Measurements from ENCODE around the gene STX2.
"Not testable (repeated sequence)": the region's sequence is repeated elsewhere in the genome, so short reads cannot be mapped to it uniquely, and the experiment has no call there.

Gene STX2

DNA sequence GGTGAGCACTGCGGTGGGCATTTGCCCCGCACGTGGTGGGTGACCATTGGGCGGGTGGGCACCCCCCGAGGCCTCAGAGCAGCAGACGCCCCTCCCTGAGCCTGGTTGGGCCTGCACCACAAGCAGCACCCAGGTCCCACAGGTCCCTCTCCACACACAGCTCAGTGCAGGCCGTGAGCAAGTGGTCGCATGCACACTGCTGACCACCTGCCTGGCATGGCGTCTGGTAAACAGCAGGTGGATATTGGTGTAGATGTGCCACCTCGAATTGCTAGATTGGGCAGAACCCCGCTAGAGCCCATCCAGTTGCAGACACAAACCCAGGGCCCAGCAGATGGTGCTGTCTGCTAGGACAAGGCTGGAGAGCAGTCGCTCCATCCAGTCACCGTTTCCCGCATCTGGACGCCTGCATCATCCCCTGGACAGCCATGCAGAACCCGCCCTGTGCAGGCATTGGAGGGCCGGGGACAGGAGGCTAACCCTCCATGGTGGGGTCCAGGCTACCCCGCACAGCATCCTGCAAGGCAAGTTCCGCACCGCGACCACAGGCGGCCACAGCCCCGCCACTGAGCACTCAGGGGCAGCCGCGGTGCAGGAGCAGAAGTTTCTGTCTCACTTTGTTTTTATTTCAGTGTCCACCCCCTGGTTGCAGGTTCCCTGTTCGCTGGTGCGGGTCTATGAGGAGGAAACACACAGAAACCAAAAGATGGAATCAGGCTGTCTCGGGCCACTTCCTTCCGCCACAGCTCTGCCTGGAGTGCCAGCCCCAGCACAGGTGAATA is 77.3 kb downstream of the STX2 start:
- peak; percentile 30 for DNase-seq

- no peak for DNase-seq
These were observed 84.7 kb downstream of the STX2 start for GRCh38 chr12:130754234-130754901.

DNA sequence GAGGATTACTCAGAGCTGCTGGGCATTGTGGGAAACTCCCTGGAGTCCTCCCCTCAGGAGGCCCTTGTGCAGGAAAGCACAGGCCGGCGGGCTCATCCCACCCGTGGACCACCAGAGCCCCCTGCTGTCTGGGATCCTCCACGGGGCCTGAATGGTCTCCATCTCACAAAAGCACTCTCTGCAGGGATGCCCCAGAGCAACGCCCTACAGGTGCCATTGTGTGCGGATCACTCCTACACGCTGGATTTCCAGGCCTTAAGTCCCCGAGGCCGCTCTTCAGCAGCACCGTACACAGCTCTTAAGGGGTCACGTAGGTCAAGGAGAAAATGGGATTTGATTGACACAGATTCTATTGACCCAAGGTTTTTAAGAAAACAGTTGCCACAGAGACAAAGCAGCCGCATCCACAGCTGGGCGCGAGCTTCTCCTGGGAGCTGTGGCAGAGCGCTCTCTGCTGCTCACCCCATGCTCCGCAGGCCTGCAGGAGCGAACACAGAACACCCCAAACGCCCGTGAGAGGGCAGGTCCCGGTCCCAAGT is 86.3 kb downstream of the STX2 start:
- no peak for DNase-seq

- not testable (repeated sequence) for DNase-seq
These were observed 87.0 kb downstream of the STX2 start for GRCh38 chr12:130752037-130752436.

DNA sequence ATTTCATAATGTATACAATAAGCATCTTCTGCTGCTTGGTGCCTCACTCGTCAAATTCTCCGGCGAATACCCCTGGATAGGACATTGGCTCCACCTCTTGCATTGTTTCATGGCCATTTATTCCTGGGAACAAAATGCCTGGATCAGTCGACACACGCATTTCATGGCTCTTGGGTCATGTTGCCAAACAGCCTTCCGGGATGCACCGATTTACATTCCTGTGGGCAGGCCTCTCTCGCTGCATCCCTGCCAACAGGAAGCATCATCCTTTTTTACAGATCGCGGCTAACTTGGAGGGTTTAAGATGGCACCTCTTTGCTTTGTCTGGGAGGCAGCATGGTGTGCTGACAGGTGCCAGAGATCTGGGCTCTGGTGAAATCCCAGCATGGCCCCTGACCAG is 90.3 kb downstream of the STX2 start:
- DNase-seq, result no peak

- peak; percentile 50 for DNase-seq
These were observed 90.9 kb downstream of the STX2 start for GRCh38 chr12:130747867-130748740.

- DNase-seq, result no peak
These were observed 92.5 kb downstream of the STX2 start for GRCh38 chr12:130746546-130746945.

- DNase-seq, result no peak
These were observed 93.1 kb downstream of the STX2 start for GRCh38 chr12:130745921-130746320.

DNA sequence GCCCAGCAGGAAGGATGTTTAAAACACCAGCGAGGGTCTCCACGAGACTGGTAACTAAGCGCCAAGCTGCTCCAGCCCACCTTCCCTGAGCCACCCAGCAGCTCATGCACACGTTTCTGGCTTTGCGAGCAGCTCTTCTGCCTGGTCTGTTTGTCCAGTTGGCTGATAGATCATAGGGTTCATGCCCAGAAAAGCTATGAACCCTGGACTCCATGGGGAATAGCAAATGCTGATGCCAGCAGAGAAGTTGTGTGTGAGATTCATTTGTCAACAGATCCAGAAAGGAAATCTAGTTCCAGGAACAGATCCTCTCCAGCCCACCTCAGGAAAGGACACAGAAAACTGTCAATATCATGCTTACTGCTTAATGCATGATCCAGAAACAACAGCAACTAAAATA is 94.8 kb downstream of the STX2 start:
- no peak for DNase-seq

- no peak for DNase-seq
These were observed 95.4 kb downstream of the STX2 start for GRCh38 chr12:130743606-130744005.

GRCh38 chr12:130743176-130743575 is 95.9 kb downstream of the STX2 start:
- no peak for DNase-seq

GRCh38 chr12:130742716-130743115 is 96.3 kb downstream of the STX2 start:
- DNase-seq, result no peak

GRCh38 chr12:130742112-130742511 is 96.9 kb downstream of the STX2 start:
- no peak for DNase-seq

Data from fibroblast of skin of right quadriceps (primary cell).